Gastroesophageal sphincter (tissue), 3 donors: ENCODE measurements around the gene UBXN10.

Source experiments
- CTCF ChIP-seq, 4 experiments: fragments of 200-600 bp in 2 of 4; fragments of 450-650 bp in 2 of 4; sonication (generic) in 1 of 4; IDR thresholded peaks; one replicate each; pipeline ENCODE4 v1.5.1; 2017 to 2019; ENCODE audit warnings: antibody characterized with exemption in 4 of 4, mild to moderate bottlenecking in 2 of 4, moderate library complexity in 2 of 4
- POLR2A ChIP-seq, 2 donors: fragments of 450-650 bp; IDR thresholded peaks; one replicate each; pipeline ENCODE4 v1.6.1; 2017; ENCODE audit warnings: antibody characterized with exemption in 2 of 2, mild to moderate bottlenecking in 2 of 2, moderate library complexity in 1 of 2

- no peak for TF ChIP-seq CTCF (IDR thresholded peaks at IDR 0.05)
- no peak for TF ChIP-seq POLR2A (IDR thresholded peaks at IDR 0.05)
Observed at GRCh38 chr1:20211511-20211931, 25.6 kb downstream of the UBXN10 start.
